Transverse colon (tissue), 4 donors: ENCODE measurements around the gene UBASH3B. TPM values are rescaled to one million over a fixed set of nuclear protein-coding genes. Genes with fewer than 3 reads are reported as not detected.

Source experiments
- DNase-seq: peaks from one replicate; pipeline ENCODE4 v3.0.0-alpha.2; 2019
- H3K27ac ChIP-seq, 4 donors: fragments of 200-600 bp; sonication (generic); 2 replicates each; pipeline ENCODE4 v1.5.1; 2016 to 2018; ENCODE audit warnings: inconsistent platforms in 4 of 4
- H3K27me3 ChIP-seq: fragments of 200-600 bp; sonication (generic); 2 replicates; pipeline ENCODE4 v1.5.1; 2017; ENCODE audit warnings: inconsistent platforms
- H3K36me3 ChIP-seq, 4 donors: fragments of 200-600 bp; sonication (generic); 2 replicates each; pipeline ENCODE4 v1.5.1; 2017 to 2019; ENCODE audit warnings: inconsistent platforms in 4 of 4
- H3K4me1 ChIP-seq, 4 donors: fragments of 200-600 bp; sonication (generic); 2 replicates each; pipeline ENCODE4 v1.5.1; 2017 to 2020; ENCODE audit warnings: inconsistent platforms in 4 of 4
- H3K4me3 ChIP-seq, 4 donors: fragments of 200-600 bp; sonication (generic); 1 replicate in 1 of 4; 2 replicates in 3 of 4; pipeline versions ENCODE4 v1.5.1 to v1.6.1; 2017 to 2019; ENCODE audit warnings: inconsistent platforms in 4 of 4
- H3K9me3 ChIP-seq, 2 donors: fragments of 200-600 bp; sonication (generic); 2 replicates each; pipeline ENCODE4 v1.5.1; 2017 to 2019; ENCODE audit warnings: inconsistent platforms in 2 of 2
- EP300 ChIP-seq: sonication (generic); formaldehyde crosslinking; IDR thresholded peaks from one replicate; pipeline ENCODE4 v1.6.1; 2017; ENCODE audit warnings: antibody characterized with exemption, low read depth
- POLR2A ChIP-seq: fragments of 450-650 bp; IDR thresholded peaks from one replicate; pipeline ENCODE4 v1.6.1; 2016; ENCODE audit warnings: antibody characterized with exemption, mild to moderate bottlenecking, moderate library complexity
- POLR2AphosphoS5 ChIP-seq, 3 donors: sonication (generic); formaldehyde crosslinking; IDR thresholded peaks; one replicate each; pipeline ENCODE4 v1.6.1; 2016; ENCODE audit warnings: antibody characterized with exemption in 3 of 3
- WGBS, 2 donors: methylation state at CpG; one replicate each; pipeline ENCODE4 v1.1.5; 2018; ENCODE audit warnings: low coverage in 1 of 2; 5-methylcytosine and 5-hydroxymethylcytosine counted together
- in situ Hi-C, 4 donors: fragments of 200-750 bp; cut with MboI; loops; one replicate each; pipeline versions ENCODE4 v1.15.0 to v1.15.1; 2017; ENCODE audit warnings: low sequenced_read_pairs in 3 of 4, low pct_ligation_motif_present in 1 of 4, low pct_unique_long_range_greater_than_20kb in 1 of 4
- intact Hi-C: fragments of 100-400 bp; cut with DNase I; formaldehyde crosslinking; loops from one replicate; pipeline ENCODE4 v1.15.1; 2023; ENCODE audit warnings: low total_unique reads
- total RNA-seq, 4 donors: library from RNA; depleted of rRNA; stranded (reverse); fragments of >200 nt; gene quantifications; one replicate each; pipeline ENCODE4 v1.1.0, GENCODE V29; 2016
- TF ChIP-seq, protein P1 (sequence below), 5 experiments: fragments of 200-600 bp in 3 of 5; fragments of 450-650 bp in 2 of 5; sonication (generic) in 3 of 5; IDR thresholded peaks; 1 replicate in 2 of 5; 2 replicates in 3 of 5; pipeline ENCODE4 v1.5.1; 2016 to 2017; ENCODE audit warnings: antibody characterized with exemption in 5 of 5, inconsistent platforms in 3 of 5, mild to moderate bottlenecking in 2 of 5, moderate library complexity in 1 of 5

Gene UBASH3B
- total RNA-seq, 4 donors from 2014 or later: 2.0 to 101 (median 17.0) TPM

GRCh38 chr11:122803716-122804115, 148.2 kb downstream of the UBASH3B start:
- intact Hi-C loops (no loop called here), in situ Hi-C loops (no loop called here)
- no peak for DNase-seq
- no peaks in the 10 kb centered on the region for H3K27me3 ChIP-seq
- no peak for TF ChIP-seq POLR2A
- H3K4me1 ChIP-seq: peaks cover 0 to 4% (median 0%) of the 10 kb centered on the region in 4 donors
- H3K4me3 ChIP-seq: no peak overlapping the region
- no peaks in the 10 kb centered on the region for H3K9me3 ChIP-seq
- no peak overlapping the region for H3K27ac ChIP-seq
- WGBS, 2 donors: 94 to 100% methylated on average over 2 to 5 of the region's 5 CpGs
- no peaks in the 10 kb centered on the region for H3K36me3 ChIP-seq

- no peaks in the 10 kb centered on the region for H3K27me3 ChIP-seq
- no peak for DNase-seq
- in situ Hi-C loops: no loop called here
- no peaks in the 10 kb centered on the region for H3K9me3 ChIP-seq
- H3K4me1 ChIP-seq: peaks cover 0 to 4% (median 0%) of the 10 kb centered on the region in 4 donors
- intact Hi-C loops: no loop called here
- H3K27ac ChIP-seq: no peak overlapping the region
- TF ChIP-seq, protein P1, sequence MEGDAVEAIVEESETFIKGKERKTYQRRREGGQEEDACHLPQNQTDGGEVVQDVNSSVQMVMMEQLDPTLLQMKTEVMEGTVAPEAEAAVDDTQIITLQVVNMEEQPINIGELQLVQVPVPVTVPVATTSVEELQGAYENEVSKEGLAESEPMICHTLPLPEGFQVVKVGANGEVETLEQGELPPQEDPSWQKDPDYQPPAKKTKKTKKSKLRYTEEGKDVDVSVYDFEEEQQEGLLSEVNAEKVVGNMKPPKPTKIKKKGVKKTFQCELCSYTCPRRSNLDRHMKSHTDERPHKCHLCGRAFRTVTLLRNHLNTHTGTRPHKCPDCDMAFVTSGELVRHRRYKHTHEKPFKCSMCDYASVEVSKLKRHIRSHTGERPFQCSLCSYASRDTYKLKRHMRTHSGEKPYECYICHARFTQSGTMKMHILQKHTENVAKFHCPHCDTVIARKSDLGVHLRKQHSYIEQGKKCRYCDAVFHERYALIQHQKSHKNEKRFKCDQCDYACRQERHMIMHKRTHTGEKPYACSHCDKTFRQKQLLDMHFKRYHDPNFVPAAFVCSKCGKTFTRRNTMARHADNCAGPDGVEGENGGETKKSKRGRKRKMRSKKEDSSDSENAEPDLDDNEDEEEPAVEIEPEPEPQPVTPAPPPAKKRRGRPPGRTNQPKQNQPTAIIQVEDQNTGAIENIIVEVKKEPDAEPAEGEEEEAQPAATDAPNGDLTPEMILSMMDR (IDR thresholded peaks at IDR 0.05): no peak
- no peak for TF ChIP-seq POLR2AphosphoS5 (IDR thresholded peaks at IDR 0.05)
- WGBS, 2 donors: 92% methylated on average over 4 of the region's 4 CpGs; no CpG with 5 or more reads in 1 of the 2 donors
- H3K36me3 ChIP-seq: no peaks in the 10 kb centered on the region
- no peak overlapping the region for H3K4me3 ChIP-seq
These were observed 148.6 kb downstream of the UBASH3B start for GRCh38 chr11:122804161-122804560.

DNA sequence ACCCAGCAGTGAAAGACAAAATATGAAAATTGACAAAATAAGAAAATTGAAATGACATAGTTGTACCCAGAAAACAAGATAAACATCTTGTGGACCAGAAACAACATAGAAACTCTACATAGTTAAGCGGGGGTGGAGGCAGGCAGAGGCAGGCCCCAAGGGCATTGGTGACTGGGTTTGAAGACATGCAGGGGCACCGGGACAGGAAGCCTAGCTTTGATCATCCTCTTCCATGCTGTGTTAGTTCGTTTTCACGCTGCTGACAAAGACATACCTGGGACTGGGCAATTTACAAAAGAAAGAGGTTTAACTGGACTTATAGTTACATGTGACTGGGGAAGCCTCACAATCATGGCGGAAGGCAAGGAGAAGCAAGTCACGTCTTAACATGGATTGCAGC, 149.3 kb downstream of the UBASH3B start:
- intact Hi-C loops: no loop called here
- Histone ChIP-seq H3K4me3 (no peak overlapping the region), H3K27me3 (no peaks in the 10 kb centered on the region), H3K36me3 (no peaks in the 10 kb centered on the region), H3K4me1 (peaks cover 0 to 4% (median 0%) of the 10 kb centered on the region in 4 donors), H3K27ac (no peak overlapping the region), H3K9me3 (no peaks in the 10 kb centered on the region)
- no peak for DNase-seq
- WGBS, 2 donors: 80 to 100% methylated on average over 2 to 6 of the region's 6 CpGs
- TF ChIP-seq POLR2A: no peak
- TF ChIP-seq POLR2AphosphoS5 (IDR thresholded peaks at IDR 0.05): no peak
- TF ChIP-seq, protein P1 (IDR thresholded peaks at IDR 0.05): no peak
- no peak for TF ChIP-seq EP300
- in situ Hi-C loops: no loop called here

GRCh38 chr11:122807731-122808477, 152.4 kb downstream of the UBASH3B start:
- no peak for DNase-seq
- Histone ChIP-seq H3K27me3 (no peaks in the 10 kb centered on the region), H3K4me1 (peaks cover 0 to 4% (median 0%) of the 10 kb centered on the region in 4 donors), H3K36me3 (no peaks in the 10 kb centered on the region), H3K4me3 (no peak overlapping the region), H3K9me3 (no peaks in the 10 kb centered on the region), H3K27ac (no peak overlapping the region)
- intact Hi-C loops (no loop called here), in situ Hi-C loops (no loop called here)
- TF ChIP-seq, protein P1 (IDR thresholded peaks at IDR 0.05): no peak
- TF ChIP-seq POLR2A: no peak
- no peak for TF ChIP-seq POLR2AphosphoS5 (IDR thresholded peaks at IDR 0.05)
- TF ChIP-seq EP300: no peak
- 88 to 92% methylated on average over 4 to 8 of the region's 8 CpGs for WGBS, 2 donors

GRCh38 chr11:122808478-122808869, 153.0 kb downstream of the UBASH3B start:
- Histone ChIP-seq H3K36me3 (no peaks in the 10 kb centered on the region), H3K27me3 (no peaks in the 10 kb centered on the region), H3K4me3 (no peak overlapping the region), H3K4me1 (peaks cover 0 to 4% (median 0%) of the 10 kb centered on the region in 4 donors), H3K27ac (no peak overlapping the region), H3K9me3 (no peaks in the 10 kb centered on the region)
- DNase-seq: peak; percentile 10
- in situ Hi-C loops (no loop called here), intact Hi-C loops (no loop called here)
- WGBS, 2 donors: 60 to 61% methylated on average over 1 to 2 of the region's 2 CpGs
- TF ChIP-seq, protein P1 (IDR thresholded peaks at IDR 0.05): no peak
